GM10266 (cell line): ENCODE data around the gene FGGY.

Experiments used
- DNase-seq: peaks from one replicate; pipeline ENCODE4 v3.0.0; 2012; ENCODE audit errors: extremely low spot score
- CTCF ChIP-seq: IDR thresholded peaks from 2 replicates; pipeline ENCODE4 v1.5.1; 2012; ENCODE audit warnings: mild to moderate bottlenecking, low read depth; ENCODE audit not compliant: control insufficient read depth, insufficient read depth; ENCODE audit errors: missing control alignments

FGGY gene

GRCh38 chr1:59444520-59444919, 147.6 kb downstream of the FGGY start:
- DNase-seq, result no peak
- no peak for TF ChIP-seq CTCF

GRCh38 chr1:59445040-59445439, 148.1 kb downstream of the FGGY start:
- TF ChIP-seq CTCF, result no peak

GRCh38 chr1:59446257-59446901, 149.5 kb downstream of the FGGY start:
- no peak for DNase-seq
- no peak for TF ChIP-seq CTCF

More at GRCh38 chr1:59445040-59445439, 148.1 kb downstream of the FGGY start:
- no peak for DNase-seq

DNA sequence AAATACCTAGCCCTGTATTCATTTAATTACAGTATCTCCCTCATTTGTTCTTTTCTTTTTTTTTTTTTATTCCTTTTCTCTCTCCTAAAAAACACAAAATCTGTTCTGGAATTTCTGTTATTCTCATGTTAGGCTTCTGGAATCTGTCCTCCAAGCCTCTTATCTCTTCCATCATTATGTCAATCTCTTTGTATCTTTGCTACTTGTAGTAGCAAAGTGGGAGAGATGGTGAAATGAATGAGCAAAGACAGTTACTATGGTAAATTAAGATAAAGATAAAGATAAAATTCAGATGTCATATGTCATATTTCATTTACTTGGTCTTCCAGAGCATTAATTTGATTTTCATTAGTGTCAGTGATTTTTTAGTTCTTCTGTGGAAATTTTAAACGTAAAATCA, 155.1 kb downstream of the FGGY start:
- TF ChIP-seq CTCF, result no peak

GRCh38 chr1:59452559-59452958, 155.7 kb downstream of the FGGY start:
- no peak for DNase-seq
- no peak for TF ChIP-seq CTCF

More for the DNA sequence above, 155.1 kb downstream of the FGGY start:
- no peak for DNase-seq

- TF ChIP-seq CTCF, result no peak
Observed at GRCh38 chr1:59453297-59453968, 156.5 kb downstream of the FGGY start.

GRCh38 chr1:59455206-59455605, 158.3 kb downstream of the FGGY start:
- DNase-seq, result no peak
- TF ChIP-seq CTCF, result no peak

More at GRCh38 chr1:59453297-59453968, 156.5 kb downstream of the FGGY start:
- DNase-seq, result no peak
